Neutrophil (primary cell): Measurements from ENCODE around the gene MOB3A.

Source experiments
- H3K27ac ChIP-seq: fragments of 200-600 bp; sonication (generic); 2 replicates; pipeline ENCODE4 v1.5.1; 2016; ENCODE audit warnings: mild to moderate bottlenecking, moderate library complexity
- H3K27me3 ChIP-seq: fragments of 200-600 bp; sonication (generic); 2 replicates; pipeline ENCODE4 v1.6.0; 2016; ENCODE audit warnings: mild to moderate bottlenecking
- H3K36me3 ChIP-seq: fragments of 200-600 bp; sonication (generic); 2 replicates; pipeline ENCODE4 v1.5.1; 2017
- H3K4me1 ChIP-seq, 2 experiments: fragments of 200-600 bp in 1 of 2; sonication (generic) in 1 of 2; 1 replicate in 1 of 2; 2 replicates in 1 of 2; pipeline versions ENCODE4 v1.5.1 to v1.6.1; 2013 to 2016; ENCODE audit warnings: low read depth in 1 of 2, low read length in 1 of 2, mild to moderate bottlenecking in 1 of 2, moderate library complexity in 1 of 2; ENCODE audit not compliant: control insufficient read depth in 1 of 2, insufficient read depth in 1 of 2
- H3K4me3 ChIP-seq, 2 experiments: fragments of 200-600 bp in 1 of 2; sonication (generic) in 1 of 2; 1 replicate in 1 of 2; 2 replicates in 1 of 2; pipeline ENCODE4 v1.5.1; 2013 to 2016; ENCODE audit warnings: low read depth in 1 of 2, low read length in 1 of 2, mild to moderate bottlenecking in 1 of 2, moderate library complexity in 1 of 2
- H3K9me3 ChIP-seq: fragments of 200-600 bp; sonication (generic); 2 replicates; pipeline ENCODE4 v1.5.1; 2016
- CTCF ChIP-seq: fragments of 200-600 bp; sonication (generic); IDR thresholded peaks from 2 replicates; pipeline ENCODE4 v1.5.1; 2016; ENCODE audit warnings: antibody characterized with exemption

Gene MOB3A

GRCh38 chr19:2113439-2114211 is 17.5 kb upstream of the MOB3A start:
- Histone ChIP-seq H3K9me3 (no peaks in the 10 kb centered on the region), H3K36me3 (peaks cover 100% of the 10 kb centered on the region), H3K27me3 (no peaks in the 10 kb centered on the region), H3K4me1 (no peaks in the 10 kb centered on the region), H3K27ac (no peak overlapping the region), H3K4me3 (no peak overlapping the region)
- no peak for TF ChIP-seq CTCF

- Histone ChIP-seq H3K36me3 (peaks cover 98% of the 10 kb centered on the region), H3K4me1 (no peaks in the 10 kb centered on the region), H3K27ac (no peak overlapping the region)
Measured at GRCh38 chr19:2112516-2113320, 16.6 kb upstream of the MOB3A start.

GRCh38 chr19:2111886-2112285 is 15.8 kb upstream of the MOB3A start:
- H3K4me3 ChIP-seq = no peak overlapping the region
- H3K4me1 ChIP-seq = no peaks in the 10 kb centered on the region
- no peaks in the 10 kb centered on the region for H3K27me3 ChIP-seq
- H3K27ac ChIP-seq = no peak overlapping the region
- no peaks in the 10 kb centered on the region for H3K9me3 ChIP-seq
- peaks cover 93% of the 10 kb centered on the region for H3K36me3 ChIP-seq
- TF ChIP-seq CTCF = no peak

More at GRCh38 chr19:2112516-2113320, 16.6 kb upstream of the MOB3A start:
- no peak for TF ChIP-seq CTCF
- Histone ChIP-seq H3K9me3 (no peaks in the 10 kb centered on the region), H3K4me3 (no peak overlapping the region), H3K27me3 (no peaks in the 10 kb centered on the region)

- no peaks in the 10 kb centered on the region for H3K4me1 ChIP-seq
- H3K36me3 ChIP-seq = peaks cover 92% of the 10 kb centered on the region
- H3K27ac ChIP-seq = no peak overlapping the region
- H3K9me3 ChIP-seq = no peaks in the 10 kb centered on the region
- H3K4me3 ChIP-seq = no peak overlapping the region
- H3K27me3 ChIP-seq = no peaks in the 10 kb centered on the region
- no peak for TF ChIP-seq CTCF
Measured at GRCh38 chr19:2111425-2111824, 15.3 kb upstream of the MOB3A start.

- TF ChIP-seq CTCF = no peak
- H3K4me1 ChIP-seq = no peaks in the 10 kb centered on the region
- H3K36me3 ChIP-seq = peaks cover 90% of the 10 kb centered on the region
- no peak overlapping the region for H3K27ac ChIP-seq
- no peak overlapping the region for H3K4me3 ChIP-seq
- H3K9me3 ChIP-seq = no peaks in the 10 kb centered on the region
- no peaks in the 10 kb centered on the region for H3K27me3 ChIP-seq
Measured at GRCh38 chr19:2110822-2111221, 14.7 kb upstream of the MOB3A start.
